HG03135 (cell line): ENCODE measurements around the gene CYP39A1.

Experiments
- ATAC-seq: cut with Tn5 transposase; IDR thresholded peaks from one replicate; pipeline ENCODE4 v1.9.1; 2021; ENCODE audit warnings: mild to moderate bottlenecking, moderate library complexity; ENCODE audit not compliant: unreplicated experiment

Gene CYP39A1

GRCh38 chr6:46652603-46653438 is at the start of gene CYP39A1, which contains the start of gene SLC25A27:
TSS of gene CYP39A1 (minus strand) at chr6:46652818. CDS start at chr6:46652582, 236 bp downstream.
TSS of gene SLC25A27 (plus strand) at chr6:46652975. CDS start at chr6:46653193, 218 bp downstream.
- peak; percentile 100 for ATAC-seq

GRCh38 chr6:46699970-46700369 is 47.4 kb upstream of the CYP39A1 start:
- no peak for ATAC-seq

DNA sequence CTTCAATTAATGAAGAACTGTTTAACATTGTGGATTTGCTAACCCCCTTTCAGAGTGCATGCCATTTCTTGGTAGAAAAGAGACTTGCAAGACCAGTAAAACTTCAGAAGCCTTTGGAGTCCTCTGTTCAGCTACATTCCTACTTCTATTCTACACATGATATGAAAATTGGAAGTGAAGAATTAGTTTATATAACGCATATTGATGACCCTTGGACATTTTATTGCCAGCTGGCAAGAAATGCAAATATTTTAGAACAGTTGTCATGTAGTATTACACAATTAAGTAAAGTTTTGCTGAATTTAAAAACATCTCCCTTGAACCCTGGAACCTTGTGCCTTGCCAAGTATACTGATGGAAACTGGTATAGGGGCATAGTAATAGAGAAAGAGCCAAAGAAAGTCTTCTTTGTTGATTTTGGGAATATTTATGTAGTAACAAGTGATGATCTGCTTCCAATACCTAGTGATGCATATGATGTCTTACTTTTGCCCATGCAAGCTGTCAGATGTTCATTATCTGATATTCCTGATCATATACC is 38.4 kb upstream of the CYP39A1 start:
- ATAC-seq, result no peak

DNA sequence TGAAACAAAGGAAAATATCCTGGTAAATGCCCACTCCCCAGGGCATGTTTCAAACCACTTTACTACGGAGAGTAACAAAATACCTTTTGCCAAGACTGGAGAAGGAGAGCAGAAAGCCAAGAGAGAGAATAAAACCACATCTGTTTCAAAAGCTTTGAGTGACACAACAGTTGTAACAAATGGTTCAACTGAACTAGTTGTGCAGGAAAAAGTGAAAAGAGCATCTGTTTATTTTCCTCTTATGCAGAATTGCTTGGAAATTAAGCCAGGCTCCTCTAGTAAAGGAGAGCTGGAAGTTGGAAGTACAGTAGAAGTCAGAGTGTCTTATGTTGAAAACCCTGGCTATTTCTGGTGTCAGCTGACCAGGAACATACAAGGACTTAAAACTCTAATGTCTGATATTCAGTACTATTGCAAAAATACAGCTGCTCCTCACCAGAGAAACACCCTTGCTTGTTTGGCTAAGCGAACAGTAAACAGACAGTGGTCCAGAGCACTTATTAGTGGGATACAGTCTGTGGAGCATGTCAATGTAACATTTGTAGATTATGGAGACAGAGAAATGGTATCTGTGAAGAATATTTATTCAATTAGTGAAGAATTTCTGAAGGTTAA is 37.6 kb upstream of the CYP39A1 start:
- no peak for ATAC-seq

DNA sequence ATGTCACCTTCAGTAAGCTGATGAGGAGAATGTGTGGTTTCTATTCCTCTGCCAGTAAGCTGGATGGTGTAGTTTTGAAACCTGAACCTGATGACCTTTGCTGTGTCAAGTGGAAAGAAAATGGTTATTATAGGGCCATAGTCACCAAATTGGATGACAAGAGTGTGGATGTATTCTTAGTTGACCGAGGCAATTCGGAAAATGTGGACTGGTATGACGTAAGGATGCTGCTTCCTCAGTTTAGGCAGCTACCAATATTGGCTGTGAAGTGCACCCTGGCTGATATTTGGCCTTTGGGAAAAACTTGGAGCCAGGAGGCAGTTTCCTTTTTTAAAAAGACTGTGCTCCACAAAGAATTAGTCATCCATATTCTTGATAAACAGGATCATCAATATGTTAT is 37.0 kb upstream of the CYP39A1 start:
- no peak for ATAC-seq

GRCh38 chr6:46688966-46689335 is 36.3 kb upstream of the CYP39A1 start:
- no peak for ATAC-seq

GRCh38 chr6:46688117-46688965 is 35.7 kb upstream of the CYP39A1 start:
- ATAC-seq, result no peak

GRCh38 chr6:46687619-46688097 is 35.0 kb upstream of the CYP39A1 start, which contains the start of gene TDRD6:
TSS of gene TDRD6 (plus strand) at chr6:46687885. CDS start at chr6:46688129, 244 bp downstream.
- no peak for ATAC-seq

GRCh38 chr6:46684771-46685170 is 32.2 kb upstream of the CYP39A1 start:
- ATAC-seq, result no peak

DNA sequence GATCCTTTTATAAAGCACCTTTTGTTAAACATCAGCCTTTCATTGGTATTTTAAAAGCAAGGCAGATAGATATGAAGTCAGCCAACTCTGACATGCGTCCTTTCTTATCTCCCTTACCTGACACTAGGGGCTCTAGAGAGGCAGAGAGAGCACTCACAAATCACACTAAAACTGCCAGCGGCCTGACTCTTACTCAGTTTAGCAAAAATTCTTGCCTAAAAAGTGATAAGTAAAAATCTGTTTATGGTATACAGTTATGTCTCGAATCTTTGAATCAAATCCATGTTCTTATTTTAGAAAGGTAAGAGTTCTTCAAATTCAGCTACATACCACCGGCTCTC is 24.7 kb upstream of the CYP39A1 start:
- no peak for ATAC-seq

GRCh38 chr6:46676604-46677313 is 24.1 kb upstream of the CYP39A1 start:
- no peak for ATAC-seq

GRCh38 chr6:46674410-46674809 is 21.8 kb upstream of the CYP39A1 start:
- no peak for ATAC-seq

GRCh38 chr6:46667377-46667776 is 14.8 kb upstream of the CYP39A1 start:
- no peak for ATAC-seq

DNA sequence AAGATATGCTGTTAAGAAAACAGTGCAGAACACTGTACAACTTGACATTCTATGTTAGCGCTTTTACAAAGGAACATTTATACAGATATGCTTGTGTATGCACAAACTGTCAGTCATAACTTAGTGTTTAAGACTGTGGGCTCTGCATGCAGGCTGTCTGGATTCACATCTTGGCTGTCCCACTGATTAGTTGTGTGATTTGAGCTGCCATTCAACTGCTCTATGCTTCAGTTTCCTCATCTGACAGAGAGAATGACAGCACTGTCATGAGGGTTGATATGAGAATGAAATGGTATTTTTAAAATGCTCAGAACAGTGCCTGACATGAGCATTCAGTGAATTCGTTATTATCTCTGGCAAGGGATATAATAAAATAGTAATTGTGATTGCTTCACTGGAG is 8.9 kb upstream of the CYP39A1 start:
- ATAC-seq, result no peak

- no peak for ATAC-seq
Observed at GRCh38 chr6:46657642-46658041, 5.0 kb upstream of the CYP39A1 start.

- no peak for ATAC-seq
Observed at GRCh38 chr6:46655803-46656202, 3.2 kb upstream of the CYP39A1 start.

DNA sequence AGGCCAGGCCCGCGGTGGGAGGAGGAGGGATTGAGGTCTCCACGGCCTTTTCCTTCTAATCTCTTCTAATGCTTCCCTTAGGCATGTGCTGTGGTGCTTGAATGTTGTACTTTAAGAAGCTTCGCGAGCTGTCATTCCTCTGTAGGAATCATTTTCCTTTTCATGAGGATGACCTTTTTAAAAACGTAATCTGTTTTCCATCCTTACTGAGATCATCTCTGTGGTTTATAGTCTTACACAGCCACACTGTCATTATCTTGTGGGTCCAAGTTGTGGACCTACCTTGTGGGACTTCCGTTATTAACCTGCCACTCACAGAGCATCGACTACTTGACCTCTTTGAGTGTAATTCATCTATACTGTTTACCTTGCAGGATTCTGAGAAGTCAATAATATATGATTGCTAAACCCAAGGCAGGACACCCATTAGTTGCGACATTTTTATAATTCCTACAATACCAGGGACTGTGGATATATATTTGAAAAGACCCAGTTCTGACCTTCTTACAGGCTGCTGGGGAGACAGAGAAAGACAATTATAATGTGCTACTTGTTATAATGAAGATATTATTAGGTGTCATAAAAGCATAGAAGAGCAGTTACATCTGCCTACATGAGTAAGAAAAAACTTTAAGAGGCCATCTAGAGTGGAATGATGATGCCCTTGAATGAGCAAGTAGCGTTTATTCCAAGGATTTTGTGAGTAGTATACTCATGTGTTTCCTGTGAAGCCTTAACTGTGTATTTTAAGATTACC is 999 bp upstream of the CYP39A1 start:
- no peak for ATAC-seq

- ATAC-seq, result no peak
Observed at GRCh38 chr6:46652232-46652602, 401 bp downstream of the CYP39A1 start.

GRCh38 chr6:46651816-46652215 is 802 bp downstream of the CYP39A1 start:
- no peak for ATAC-seq

- no peak for ATAC-seq
Observed at GRCh38 chr6:46651006-46651405, 1.6 kb downstream of the CYP39A1 start.
